ENCODE data around the gene SMG7.

DNA sequence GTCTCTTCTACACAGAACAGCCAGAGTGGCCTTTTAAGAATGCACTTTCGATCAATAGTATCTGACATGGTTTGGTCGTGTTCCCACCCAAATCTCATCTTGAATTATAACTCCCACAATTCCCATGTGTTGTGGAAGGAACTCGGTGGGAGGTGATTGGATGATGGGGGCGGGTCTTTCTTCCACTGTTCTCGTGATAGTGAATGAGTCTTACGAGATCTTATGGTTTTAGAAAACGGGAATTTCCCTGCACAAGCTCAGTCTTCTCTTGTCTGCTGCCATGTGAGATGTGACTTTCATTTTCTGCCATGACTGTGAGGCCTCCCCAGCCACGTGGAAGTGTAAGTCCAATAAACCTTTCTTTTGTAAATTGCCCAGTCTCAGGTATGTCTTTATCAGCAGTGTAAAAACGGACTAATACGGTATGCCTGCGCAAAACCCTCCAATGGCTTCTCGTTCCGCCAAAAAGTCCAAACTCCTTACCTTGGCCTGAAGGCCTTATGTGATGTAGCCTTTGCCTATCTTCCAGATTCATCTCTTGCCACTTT lies 23.0 kb upstream of the SMG7 start:
- no peak for TF ChIP-seq NFRKB (IDR thresholded peaks at IDR 0.05)
- TF ChIP-seq, protein P1, sequence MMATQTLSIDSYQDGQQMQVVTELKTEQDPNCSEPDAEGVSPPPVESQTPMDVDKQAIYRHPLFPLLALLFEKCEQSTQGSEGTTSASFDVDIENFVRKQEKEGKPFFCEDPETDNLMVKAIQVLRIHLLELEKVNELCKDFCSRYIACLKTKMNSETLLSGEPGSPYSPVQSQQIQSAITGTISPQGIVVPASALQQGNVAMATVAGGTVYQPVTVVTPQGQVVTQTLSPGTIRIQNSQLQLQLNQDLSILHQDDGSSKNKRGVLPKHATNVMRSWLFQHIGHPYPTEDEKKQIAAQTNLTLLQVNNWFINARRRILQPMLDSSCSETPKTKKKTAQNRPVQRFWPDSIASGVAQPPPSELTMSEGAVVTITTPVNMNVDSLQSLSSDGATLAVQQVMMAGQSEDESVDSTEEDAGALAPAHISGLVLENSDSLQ (IDR thresholded peaks at IDR 0.05) = no peak
- no peak for TF ChIP-seq SUZ12 (IDR thresholded peaks at IDR 0.05)
- TF ChIP-seq HDGF (IDR thresholded peaks at IDR 0.05; ENCODE audit: borderline replicate concordance) = no peak
- TF ChIP-seq BHLHE40 (IDR thresholded peaks at IDR 0.05; ENCODE audit: borderline replicate concordance) = no peak
- no peak for TF ChIP-seq ARNT (IDR thresholded peaks at IDR 0.05)
- TF ChIP-seq SP1 (IDR thresholded peaks at IDR 0.05) = no peak
- TF ChIP-seq FOXM1 (IDR thresholded peaks at IDR 0.05; ENCODE audit: borderline replicate concordance) = no peak
- TF ChIP-seq L3MBTL2 (conservative IDR thresholded peaks at IDR 0.05) = no peak
- TF ChIP-seq FOXA1 (IDR thresholded peaks at IDR 0.05) = no peak
- no peak for TF ChIP-seq LEF1 (IDR thresholded peaks at IDR 0.05; ENCODE audit: borderline replicate concordance)

All from HEK293T (cell line).